Endothelial cell of umbilical vein (primary cell): ENCODE results near the gene LRRC56. TPM values are rescaled to one million over a fixed set of nuclear protein-coding genes. Genes with fewer than 3 reads are reported as not detected.

Experiments used
- BruUV-seq: library from RNA; stranded (reverse); fragments of 400-500 nt; replicated peaks from 2 replicates; lab custom pipeline; 2021; lab: Mats Ljungman, UMichigan
- CTCF ChIA-PET: fragments of 300-600, 350-600 bp; sonication (Branson Sonifier 250); formaldehyde crosslinking; loops from one replicate; lab custom pipeline; 2021; ENCODE audit warnings: antibody characterized with exemption, inconsistent platforms; lab: Charles Lee
- POLR2A ChIA-PET: fragments of 300-600, 350-600 bp; sonication (Branson Sonifier 250); formaldehyde crosslinking; loops from one replicate; lab custom pipeline; 2021; ENCODE audit warnings: antibody characterized with exemption, inconsistent platforms; lab: Charles Lee
- DNase-seq: peaks from one replicate; pipeline ENCODE4 v3.0.0-alpha.2; 2011; ENCODE audit warnings: low read depth, low spot score
- FAIRE-seq: peaks from 2 replicates; lab custom pipeline; 2011; peaks lifted over from hg19 to GRCh38; lab: Jason Lieb, UNC
- H2AFZ ChIP-seq: 2 replicates; pipeline ENCODE4 v1.6.0; 2012; ENCODE audit warnings: low read depth, low read length, control low read depth, inconsistent platforms
- H3K27ac ChIP-seq: 2 replicates; pipeline ENCODE4 v1.5.1; 2011; ENCODE audit warnings: low read depth, mild to moderate bottlenecking, control low read depth, low read length, moderate library complexity; ENCODE audit not compliant: insufficient read depth
- H3K27me3 ChIP-seq, 2 experiments: 2 replicates each; pipeline versions ENCODE4 v1.6.0 to v1.6.1; 2011; ENCODE audit warnings: low read length in 2 of 2, mixed read lengths in 1 of 2; ENCODE audit not compliant: control insufficient read depth in 2 of 2, insufficient read depth in 2 of 2
- H3K36me3 ChIP-seq, 2 experiments: 2 replicates in 1 of 2; 3 replicates in 1 of 2; pipeline ENCODE4 v1.5.1; 2011; ENCODE audit warnings: low read length in 2 of 2, mild to moderate bottlenecking in 1 of 2, moderate library complexity in 1 of 2; ENCODE audit not compliant: control insufficient read depth in 2 of 2, insufficient read depth in 2 of 2; ENCODE audit errors: extremely low read depth in 1 of 2
- H3K4me1 ChIP-seq: 3 replicates; pipeline ENCODE4 v1.5.1; 2011; ENCODE audit warnings: mild to moderate bottlenecking, low read length; ENCODE audit not compliant: control insufficient read depth, insufficient read depth; ENCODE audit errors: extremely low read depth
- H3K4me2 ChIP-seq: 2 replicates; pipeline ENCODE4 v1.6.1; 2011; ENCODE audit warnings: low read length, control low read depth, mixed read lengths; ENCODE audit not compliant: insufficient read depth
- H3K4me3 ChIP-seq, 3 experiments: fragments of 200-600 bp in 1 of 3; sonication (generic), shearing (Covaris generic) in 1 of 3; replicated peaks in 1 of 3; 2 replicates each; pipeline ENCODE4 v1.5.1; 2011 to 2016; ENCODE audit warnings: control low read depth in 3 of 3, low read length in 3 of 3, mild to moderate bottlenecking in 2 of 3, inconsistent platforms in 1 of 3, low read depth in 1 of 3, moderate library complexity in 1 of 3; ENCODE audit not compliant: insufficient read depth in 1 of 3
- H3K79me2 ChIP-seq: 2 replicates; pipeline ENCODE4 v1.6.0; 2012; ENCODE audit warnings: low read length, inconsistent platforms; ENCODE audit not compliant: control insufficient read depth, insufficient read depth
- H3K9ac ChIP-seq: replicated peaks from 2 replicates; pipeline ENCODE3; 2011; ENCODE audit warnings: low read length, control low read depth; ENCODE audit not compliant: insufficient read depth; ENCODE audit errors: extremely low read depth
- H3K9me1 ChIP-seq: replicated peaks from 3 replicates; pipeline ENCODE4 v1.6.0; 2011; ENCODE audit warnings: mild to moderate bottlenecking, low read length; ENCODE audit not compliant: control insufficient read depth, insufficient read depth; ENCODE audit errors: extremely low read depth
- H3K9me3 ChIP-seq: replicated peaks from 2 replicates; pipeline ENCODE4 v1.5.1; 2012; ENCODE audit warnings: low read length, inconsistent platforms; ENCODE audit not compliant: control insufficient read depth, insufficient read depth
- H4K20me1 ChIP-seq: replicated peaks from 2 replicates; pipeline ENCODE3; 2011; ENCODE audit warnings: mild to moderate bottlenecking, low read length; ENCODE audit not compliant: control insufficient read depth, insufficient read depth; ENCODE audit errors: extremely low read depth
- EZH2 ChIP-seq: IDR thresholded peaks from 2 replicates; pipeline ENCODE4 v1.6.1; 2012; ENCODE audit warnings: borderline replicate concordance, low read depth, mild to moderate bottlenecking, moderate library complexity, low read length, inconsistent platforms; ENCODE audit not compliant: severe bottlenecking
- FOS ChIP-seq: IDR thresholded peaks from 2 replicates; pipeline ENCODE4 v1.6.1; 2011; ENCODE audit warnings: mild to moderate bottlenecking, low read length, moderate library complexity, borderline replicate concordance; ENCODE audit not compliant: insufficient read depth
- GATA2 ChIP-seq: IDR thresholded peaks from 2 replicates; pipeline ENCODE4 v1.7.0; 2011; ENCODE audit warnings: low read depth, mild to moderate bottlenecking, moderate library complexity, mixed read lengths, low read length; ENCODE audit not compliant: insufficient read length, insufficient read depth
- JUN ChIP-seq: IDR thresholded peaks from 2 replicates; pipeline ENCODE4 v1.6.1; 2011; ENCODE audit warnings: borderline replicate concordance, low read depth; ENCODE audit not compliant: insufficient read length, insufficient read depth
- MYC ChIP-seq: IDR thresholded peaks from one replicate; pipeline ENCODE4 v1.6.1; 2011; ENCODE audit warnings: mild to moderate bottlenecking, low read depth, low read length
- POLR2A ChIP-seq: IDR thresholded peaks from 2 replicates; pipeline ENCODE4 v1.6.1; 2012; ENCODE audit warnings: low read depth, mild to moderate bottlenecking, control low read depth, low read length
- POLR2AphosphoS5 ChIP-seq: IDR thresholded peaks from 2 replicates; pipeline ENCODE4 v1.6.1; 2012; ENCODE audit warnings: low read depth, mild to moderate bottlenecking, control low read depth, low read length, moderate library complexity; ENCODE audit not compliant: insufficient read depth
- dilution Hi-C: fragments of 300-500 bp; cut with MboI; formaldehyde crosslinking; loops from one replicate; pipeline ENCODE4 v1.15.0; 2019; ENCODE audit warnings: low sequenced_read_pairs; ENCODE audit not compliant: extremely low pct_ligation_motif_present
- intact Hi-C: fragments of 100-400 bp; cut with micrococcal nuclease; formaldehyde crosslinking; loops from one replicate; pipeline ENCODE4 v1.10.0; 2022
- polyA plus RNA-seq, 4 experiments: library from polyadenylated mRNA; depleted of rRNA in 3 of 4; stranded (reverse) in 3 of 4; unstranded in 1 of 4; fragments of >200 nt; gene quantifications; 2 replicates each; pipeline versions ENCODE4 v1.2.1 to v1.2.3, GENCODE V29; 2011 to 2012; ENCODE audit warnings: missing spikeins in 1 of 4
- total RNA-seq: library from RNA; stranded (reverse); gene quantifications from 2 replicates; pipeline ENCODE4 v1.2.3, GENCODE V29; 2021
- TF ChIP-seq, protein P1 (sequence below), 2 donors: IDR thresholded peaks; 1 replicate in 1 of 2; 2 replicates in 1 of 2; pipeline ENCODE4 v1.5.1; 2011; ENCODE audit warnings: low read length in 2 of 2, mild to moderate bottlenecking in 2 of 2, moderate library complexity in 2 of 2, control low read depth in 1 of 2, inconsistent platforms in 1 of 2, low read depth in 1 of 2; ENCODE audit not compliant: insufficient read depth in 1 of 2; ENCODE audit errors: extremely low read depth in 1 of 2
- TF ChIP-seq, protein P2 (sequence below): IDR thresholded peaks from 2 replicates; pipeline ENCODE4 v1.6.1; 2011; ENCODE audit not compliant: insufficient read depth, insufficient read length

The LRRC56 gene
- total and polyA plus RNA-seq, 2 donors (not counting 3 experiments of a cell fraction or from before 2014, with no cell fraction given), result 0.47 to 0.55 TPM

DNA sequence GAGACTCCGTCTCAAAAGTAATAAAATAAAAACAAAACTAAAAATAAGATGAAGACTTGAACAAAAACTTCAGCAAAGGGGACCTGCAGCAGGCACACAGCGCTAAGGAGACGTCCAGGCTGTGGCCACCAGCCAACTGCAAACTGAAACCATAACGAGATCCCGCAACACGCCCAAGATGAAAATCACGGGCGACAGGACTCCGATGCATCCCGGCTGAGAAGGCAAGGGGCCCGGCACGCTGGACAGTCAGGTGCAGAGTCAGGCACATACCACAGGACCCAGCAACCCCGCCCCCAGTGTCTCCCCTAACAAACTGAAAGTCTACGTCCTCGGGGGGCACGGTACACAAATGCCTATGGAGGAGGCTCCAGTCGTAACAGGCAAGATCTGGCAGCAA is 11.1 kb upstream of the LRRC56 start:
- Histone ChIP-seq H3K9ac (no peak overlapping the region), H3K9me1 (no peaks in the 10 kb centered on the region), H2AFZ (no peak overlapping the region), H3K4me1 (no peaks in the 10 kb centered on the region), H3K27me3 (no peaks in the 10 kb centered on the region), H3K36me3 (peaks cover 0 to 5% of the 10 kb centered on the region in 2 experiments), H3K4me2 (no peak overlapping the region), H3K27ac (no peak overlapping the region), H3K9me3 (no peaks in the 10 kb centered on the region), H3K4me3 (no peak overlapping the region), H4K20me1 (no peaks in the 10 kb centered on the region), H3K79me2 (no peaks in the 10 kb centered on the region)
- TF ChIP-seq JUN (no peak), EZH2 (no peak), POLR2AphosphoS5 (no peak), FOS (no peak), MYC (no peak), POLR2A (no peak), GATA2 (no peak)
- TF ChIP-seq, protein P1, sequence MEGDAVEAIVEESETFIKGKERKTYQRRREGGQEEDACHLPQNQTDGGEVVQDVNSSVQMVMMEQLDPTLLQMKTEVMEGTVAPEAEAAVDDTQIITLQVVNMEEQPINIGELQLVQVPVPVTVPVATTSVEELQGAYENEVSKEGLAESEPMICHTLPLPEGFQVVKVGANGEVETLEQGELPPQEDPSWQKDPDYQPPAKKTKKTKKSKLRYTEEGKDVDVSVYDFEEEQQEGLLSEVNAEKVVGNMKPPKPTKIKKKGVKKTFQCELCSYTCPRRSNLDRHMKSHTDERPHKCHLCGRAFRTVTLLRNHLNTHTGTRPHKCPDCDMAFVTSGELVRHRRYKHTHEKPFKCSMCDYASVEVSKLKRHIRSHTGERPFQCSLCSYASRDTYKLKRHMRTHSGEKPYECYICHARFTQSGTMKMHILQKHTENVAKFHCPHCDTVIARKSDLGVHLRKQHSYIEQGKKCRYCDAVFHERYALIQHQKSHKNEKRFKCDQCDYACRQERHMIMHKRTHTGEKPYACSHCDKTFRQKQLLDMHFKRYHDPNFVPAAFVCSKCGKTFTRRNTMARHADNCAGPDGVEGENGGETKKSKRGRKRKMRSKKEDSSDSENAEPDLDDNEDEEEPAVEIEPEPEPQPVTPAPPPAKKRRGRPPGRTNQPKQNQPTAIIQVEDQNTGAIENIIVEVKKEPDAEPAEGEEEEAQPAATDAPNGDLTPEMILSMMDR (IDR thresholded peaks at IDR 0.05; ENCODE audit: extremely low read depth in 1 of 2, insufficient read depth in 1 of 2, low read depth in 1 of 2, low read length in 2 of 2), result no peak
- TF ChIP-seq, protein P2, sequence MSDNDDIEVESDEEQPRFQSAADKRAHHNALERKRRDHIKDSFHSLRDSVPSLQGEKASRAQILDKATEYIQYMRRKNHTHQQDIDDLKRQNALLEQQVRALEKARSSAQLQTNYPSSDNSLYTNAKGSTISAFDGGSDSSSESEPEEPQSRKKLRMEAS, result no peak
- no TSS peak for BruUV-seq
- DNase-seq (no peak), FAIRE-seq (no peak)
- ChIA-PET CTCF (no interaction called here), POLR2A (no interaction called here)
- dilution Hi-C loops (no loop called here), intact Hi-C loops (no loop called here)
